ENCODE data around the gene DZIP1.

DZIP1 gene

DNA sequence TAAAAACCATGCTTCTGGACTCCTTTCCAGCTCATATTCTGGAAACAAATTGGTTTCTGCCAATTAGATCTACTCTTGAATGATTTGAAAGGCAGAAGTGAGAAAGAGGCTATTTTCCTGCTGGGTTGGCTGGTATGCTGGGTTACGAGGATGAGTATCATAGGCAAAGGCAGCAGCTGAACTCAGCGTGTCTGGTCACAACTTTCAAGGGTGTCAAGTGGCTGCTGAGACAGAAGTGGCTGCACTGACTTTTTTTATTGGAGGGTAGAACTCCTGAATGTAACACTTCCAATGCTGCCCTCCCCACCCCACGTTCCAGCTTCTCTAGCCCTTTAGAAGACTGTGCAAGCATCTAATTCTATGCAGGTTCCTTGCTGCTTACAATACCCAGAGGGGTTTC, 8.3 kb upstream of the DZIP1 start:
- no peak for ATAC-seq
- TF ChIP-seq, protein P1, sequence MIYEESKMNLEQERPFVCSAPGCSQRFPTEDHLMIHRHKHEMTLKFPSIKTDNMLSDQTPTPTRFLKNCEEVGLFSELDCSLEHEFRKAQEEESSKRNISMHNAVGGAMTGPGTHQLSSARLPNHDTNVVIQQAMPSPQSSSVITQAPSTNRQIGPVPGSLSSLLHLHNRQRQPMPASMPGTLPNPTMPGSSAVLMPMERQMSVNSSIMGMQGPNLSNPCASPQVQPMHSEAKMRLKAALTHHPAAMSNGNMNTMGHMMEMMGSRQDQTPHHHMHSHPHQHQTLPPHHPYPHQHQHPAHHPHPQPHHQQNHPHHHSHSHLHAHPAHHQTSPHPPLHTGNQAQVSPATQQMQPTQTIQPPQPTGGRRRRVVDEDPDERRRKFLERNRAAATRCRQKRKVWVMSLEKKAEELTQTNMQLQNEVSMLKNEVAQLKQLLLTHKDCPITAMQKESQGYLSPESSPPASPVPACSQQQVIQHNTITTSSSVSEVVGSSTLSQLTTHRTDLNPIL (CRISPR knock-in tag; IDR thresholded peaks at IDR 0.05; ENCODE audit: low read depth) = no peak
- TF ChIP-seq TOX (CRISPR knock-in tag; IDR thresholded peaks at IDR 0.05; ENCODE audit: borderline replicate concordance) = no peak
- no peak for TF ChIP-seq GLIS3 (CRISPR knock-in tag; IDR thresholded peaks at IDR 0.05)
- no peak for TF ChIP-seq PPARA (CRISPR knock-in tag; IDR thresholded peaks at IDR 0.05; ENCODE audit: borderline replicate concordance)
- TF ChIP-seq, protein P2, sequence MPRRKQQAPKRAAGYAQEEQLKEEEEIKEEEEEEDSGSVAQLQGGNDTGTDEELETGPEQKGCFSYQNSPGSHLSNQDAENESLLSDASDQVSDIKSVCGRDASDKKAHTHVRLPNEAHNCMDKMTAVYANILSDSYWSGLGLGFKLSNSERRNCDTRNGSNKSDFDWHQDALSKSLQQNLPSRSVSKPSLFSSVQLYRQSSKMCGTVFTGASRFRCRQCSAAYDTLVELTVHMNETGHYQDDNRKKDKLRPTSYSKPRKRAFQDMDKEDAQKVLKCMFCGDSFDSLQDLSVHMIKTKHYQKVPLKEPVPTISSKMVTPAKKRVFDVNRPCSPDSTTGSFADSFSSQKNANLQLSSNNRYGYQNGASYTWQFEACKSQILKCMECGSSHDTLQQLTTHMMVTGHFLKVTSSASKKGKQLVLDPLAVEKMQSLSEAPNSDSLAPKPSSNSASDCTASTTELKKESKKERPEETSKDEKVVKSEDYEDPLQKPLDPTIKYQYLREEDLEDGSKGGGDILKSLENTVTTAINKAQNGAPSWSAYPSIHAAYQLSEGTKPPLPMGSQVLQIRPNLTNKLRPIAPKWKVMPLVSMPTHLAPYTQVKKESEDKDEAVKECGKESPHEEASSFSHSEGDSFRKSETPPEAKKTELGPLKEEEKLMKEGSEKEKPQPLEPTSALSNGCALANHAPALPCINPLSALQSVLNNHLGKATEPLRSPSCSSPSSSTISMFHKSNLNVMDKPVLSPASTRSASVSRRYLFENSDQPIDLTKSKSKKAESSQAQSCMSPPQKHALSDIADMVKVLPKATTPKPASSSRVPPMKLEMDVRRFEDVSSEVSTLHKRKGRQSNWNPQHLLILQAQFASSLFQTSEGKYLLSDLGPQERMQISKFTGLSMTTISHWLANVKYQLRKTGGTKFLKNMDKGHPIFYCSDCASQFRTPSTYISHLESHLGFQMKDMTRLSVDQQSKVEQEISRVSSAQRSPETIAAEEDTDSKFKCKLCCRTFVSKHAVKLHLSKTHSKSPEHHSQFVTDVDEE (CRISPR knock-in tag; IDR thresholded peaks at IDR 0.05) = no peak
- TF ChIP-seq ZC3H10 (CRISPR knock-in tag; IDR thresholded peaks at IDR 0.05) = no peak
- TF ChIP-seq RARB (CRISPR knock-in tag; IDR thresholded peaks at IDR 0.05) = no peak
- no peak for TF ChIP-seq ISL1 (CRISPR knock-in tag; IDR thresholded peaks at IDR 0.05)
- no peak for TF ChIP-seq ARNTL (CRISPR knock-in tag; IDR thresholded peaks at IDR 0.05; ENCODE audit: borderline replicate concordance, low read depth)
- TF ChIP-seq ZNF565 (CRISPR knock-in tag; conservative IDR thresholded peaks at IDR 0.05; ENCODE audit: low read depth) = no peak
- no peak for TF ChIP-seq ZFP30 (CRISPR knock-in tag; IDR thresholded peaks at IDR 0.05)
- no peak for TF ChIP-seq ZNF8 (CRISPR knock-in tag; IDR thresholded peaks at IDR 0.05)
- TF ChIP-seq ESRRG (CRISPR knock-in tag; IDR thresholded peaks at IDR 0.05) = no peak
- TF ChIP-seq, protein P3, sequence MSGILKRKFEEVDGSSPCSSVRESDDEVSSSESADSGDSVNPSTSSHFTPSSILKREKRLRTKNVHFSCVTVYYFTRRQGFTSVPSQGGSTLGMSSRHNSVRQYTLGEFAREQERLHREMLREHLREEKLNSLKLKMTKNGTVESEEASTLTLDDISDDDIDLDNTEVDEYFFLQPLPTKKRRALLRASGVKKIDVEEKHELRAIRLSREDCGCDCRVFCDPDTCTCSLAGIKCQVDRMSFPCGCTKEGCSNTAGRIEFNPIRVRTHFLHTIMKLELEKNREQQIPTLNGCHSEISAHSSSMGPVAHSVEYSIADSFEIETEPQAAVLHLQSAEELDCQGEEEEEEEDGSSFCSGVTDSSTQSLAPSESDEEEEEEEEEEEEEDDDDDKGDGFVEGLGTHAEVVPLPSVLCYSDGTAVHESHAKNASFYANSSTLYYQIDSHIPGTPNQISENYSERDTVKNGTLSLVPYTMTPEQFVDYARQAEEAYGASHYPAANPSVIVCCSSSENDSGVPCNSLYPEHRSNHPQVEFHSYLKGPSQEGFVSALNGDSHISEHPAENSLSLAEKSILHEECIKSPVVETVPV (CRISPR knock-in tag; IDR thresholded peaks at IDR 0.05) = no peak
- no peak for TF ChIP-seq BACH2 (CRISPR knock-in tag; IDR thresholded peaks at IDR 0.05; ENCODE audit: borderline replicate concordance)

DNA sequence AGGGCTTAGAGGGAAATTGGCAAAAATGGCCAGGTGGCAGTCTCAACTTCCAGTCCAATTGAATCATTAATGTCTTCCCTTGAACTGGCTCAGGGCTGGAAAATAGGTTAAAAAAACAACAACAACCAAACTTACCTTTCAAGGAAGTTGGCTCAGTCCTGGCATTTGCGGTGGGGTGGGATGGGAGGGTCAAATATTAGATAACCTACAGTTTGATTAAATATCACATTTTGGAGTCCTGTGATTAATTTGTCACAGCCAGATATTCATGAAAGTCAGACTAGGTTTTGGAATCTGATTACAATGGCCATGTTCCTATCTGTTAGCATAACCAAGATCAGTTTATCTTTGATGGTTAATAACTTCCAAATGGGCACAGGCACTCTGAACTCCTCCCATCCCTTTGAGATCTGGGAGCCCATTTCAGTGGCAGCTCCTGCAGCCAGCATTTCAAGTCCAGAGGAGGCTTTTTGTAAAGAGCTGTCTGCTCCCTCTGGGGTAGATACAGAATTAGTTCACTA, 7.8 kb upstream of the DZIP1 start:
- no peak for ATAC-seq
- TF ChIP-seq TCF4 (CRISPR knock-in tag; IDR thresholded peaks at IDR 0.05; ENCODE audit: borderline replicate concordance) (peak; percentile 41; the same call in 1 of the 2 replicates), SNAI2 (CRISPR knock-in tag; IDR thresholded peaks at IDR 0.05) (no peak)
- TF ChIP-seq, protein P2 (CRISPR knock-in tag; IDR thresholded peaks at IDR 0.05) = peak; percentile 24; the same call in 1 of the 2 replicates

DNA sequence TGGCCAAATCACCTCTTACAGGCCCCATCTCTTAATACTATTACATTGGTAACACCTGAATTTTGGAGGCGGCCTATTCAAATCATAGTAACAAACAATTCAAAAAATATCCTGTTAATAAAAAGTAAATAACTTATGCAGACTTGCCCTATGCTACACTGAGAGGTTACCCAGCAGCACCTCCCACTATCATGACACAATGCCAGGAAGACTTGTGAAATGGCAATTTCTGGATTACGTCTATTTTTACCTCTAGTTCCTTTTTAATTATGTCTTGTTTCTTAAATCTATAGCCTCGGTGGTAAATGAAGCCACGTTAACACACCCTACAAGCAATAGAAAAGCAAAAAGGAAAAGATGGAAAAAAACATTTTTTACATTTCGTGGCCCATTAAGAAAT, 6.2 kb upstream of the DZIP1 start:
- no peak for ATAC-seq
- TF ChIP-seq ZNF70 (CRISPR knock-in tag; IDR thresholded peaks at IDR 0.05) (no peak), ZC3H10 (CRISPR knock-in tag; IDR thresholded peaks at IDR 0.05) (no peak), TCF4 (CRISPR knock-in tag; IDR thresholded peaks at IDR 0.05; ENCODE audit: borderline replicate concordance) (no peak), OSR1 (CRISPR knock-in tag; IDR thresholded peaks at IDR 0.05) (no peak), ZNF565 (CRISPR knock-in tag; conservative IDR thresholded peaks at IDR 0.05; ENCODE audit: low read depth) (no peak)
- TF ChIP-seq, protein P1 (CRISPR knock-in tag; IDR thresholded peaks at IDR 0.05; ENCODE audit: low read depth) = no peak
- TF ChIP-seq, protein P2 (CRISPR knock-in tag; IDR thresholded peaks at IDR 0.05) = no peak
